ENCODE measurements around the gene CDC26. TPM values are rescaled to one million over a fixed set of nuclear protein-coding genes. Genes with fewer than 3 reads are reported as not detected.
"Not testable (repeated sequence)": the region's sequence is repeated elsewhere in the genome, so short reads cannot be mapped to it uniquely, and the experiment has no call there.

CDC26 gene
- total RNA-seq, 1 donor from 2014 or later = 27.0 TPM

DNA sequence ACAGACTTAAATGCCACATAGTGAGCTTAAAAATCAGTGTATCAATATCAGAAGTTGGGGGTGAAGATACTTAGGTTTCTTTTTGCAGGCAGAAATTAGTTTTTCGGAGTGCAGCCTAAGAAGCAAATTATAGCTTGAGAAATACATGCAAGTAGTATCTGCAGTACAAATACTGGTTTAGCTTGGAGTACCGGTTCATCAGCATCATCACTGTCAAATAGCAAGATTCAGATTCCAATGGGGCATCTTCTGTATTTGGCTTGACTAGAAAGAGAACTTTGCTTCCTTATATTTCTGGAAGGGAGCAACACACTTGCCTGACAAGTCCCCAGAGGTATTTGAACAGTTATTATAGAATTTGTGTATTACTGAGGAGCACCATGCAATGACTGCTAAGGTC, 34.2 kb downstream of the CDC26 start:
- TF ChIP-seq CTCF (IDR thresholded peaks at IDR 0.05; ENCODE audit: unreplicated experiment) = no peak
- Mint-ChIP-seq H3K27me3 (ENCODE audit: unreplicated experiment) (no peaks in the 10 kb centered on the region), H3K27ac (ENCODE audit: unreplicated experiment) (no peak overlapping the region), H3K4me1 (ENCODE audit: unreplicated experiment) (no peaks in the 10 kb centered on the region), H3K9me3 (ENCODE audit: unreplicated experiment) (no peaks in the 10 kb centered on the region), H3K4me3 (ENCODE audit: unreplicated experiment) (no peak overlapping the region), H3K36me3 (ENCODE audit: low read depth, unreplicated experiment) (no peaks in the 10 kb centered on the region)
- no peak for DNase-seq (ENCODE audit: low spot score)

DNA sequence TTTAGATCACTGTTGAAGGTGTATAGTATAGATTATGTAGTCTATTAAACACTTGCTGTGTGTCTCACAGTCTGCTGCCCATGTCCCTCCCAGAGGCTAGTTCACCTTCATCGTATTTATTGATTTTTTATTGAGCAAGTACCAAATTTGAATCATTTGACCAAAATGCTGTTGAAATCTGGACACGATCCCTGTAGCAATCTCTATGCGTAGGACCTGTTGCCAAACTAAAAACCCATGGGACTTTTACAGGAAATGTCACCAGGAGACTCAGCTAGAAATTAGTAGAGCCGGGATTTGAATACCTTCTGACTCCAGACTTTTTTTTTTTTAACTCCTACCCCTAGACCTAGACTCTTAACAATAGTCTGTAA, 36.5 kb downstream of the CDC26 start:
- Mint-ChIP-seq H3K4me3 (ENCODE audit: unreplicated experiment) (no peak overlapping the region), H3K36me3 (ENCODE audit: low read depth, unreplicated experiment) (no peaks in the 10 kb centered on the region), H3K27ac (ENCODE audit: unreplicated experiment) (no peak overlapping the region), H3K9me3 (ENCODE audit: unreplicated experiment) (no peaks in the 10 kb centered on the region), H3K4me1 (ENCODE audit: unreplicated experiment) (peaks cover 2% of the 10 kb centered on the region), H3K27me3 (ENCODE audit: unreplicated experiment) (no peaks in the 10 kb centered on the region)
- DNase-seq (ENCODE audit: low spot score) = no peak
- no peak for TF ChIP-seq CTCF (IDR thresholded peaks at IDR 0.05; ENCODE audit: unreplicated experiment)

DNA sequence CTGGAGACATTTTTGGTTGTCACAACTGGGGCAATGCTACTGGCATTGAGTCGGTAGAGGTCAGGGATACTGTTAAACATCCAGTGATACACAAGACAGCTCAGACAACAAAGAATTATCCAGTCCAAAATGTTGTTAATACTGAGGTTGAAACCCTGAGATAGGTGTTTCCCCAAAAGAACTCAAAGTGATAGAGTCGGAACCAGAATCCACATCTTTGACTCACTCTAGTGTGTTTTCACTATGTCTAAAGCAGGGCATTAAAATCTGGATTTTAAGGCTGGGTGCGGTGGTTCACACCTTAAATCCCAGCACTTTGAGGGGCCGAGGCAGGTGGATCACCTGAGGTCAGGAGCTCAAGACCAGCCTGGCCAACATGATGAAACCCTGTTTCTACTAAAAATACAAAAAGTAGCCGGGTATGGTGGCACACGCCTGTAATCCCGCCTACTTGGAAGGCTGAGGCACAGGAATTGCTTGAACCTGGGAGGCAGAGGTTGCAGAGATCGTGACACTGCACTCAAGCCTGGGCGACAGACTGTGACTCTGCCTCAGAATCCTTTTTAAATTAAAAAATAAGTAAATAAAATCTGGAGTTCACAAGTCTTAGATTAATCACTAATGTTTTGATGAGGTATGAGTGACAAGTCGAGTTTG, 37.0 kb downstream of the CDC26 start:
- Mint-ChIP-seq H3K9me3 (ENCODE audit: unreplicated experiment) (no peaks in the 10 kb centered on the region), H3K27me3 (ENCODE audit: unreplicated experiment) (no peaks in the 10 kb centered on the region), H3K27ac (ENCODE audit: unreplicated experiment) (no peak overlapping the region), H3K4me3 (ENCODE audit: unreplicated experiment) (no peak overlapping the region), H3K4me1 (ENCODE audit: unreplicated experiment) (peaks cover 7% of the 10 kb centered on the region), H3K36me3 (ENCODE audit: low read depth, unreplicated experiment) (no peaks in the 10 kb centered on the region)
- no peak for DNase-seq (ENCODE audit: low spot score)
- no peak for TF ChIP-seq CTCF (IDR thresholded peaks at IDR 0.05; ENCODE audit: unreplicated experiment)

- Mint-ChIP-seq H3K4me3 (ENCODE audit: unreplicated experiment) (no peak overlapping the region), H3K9me3 (ENCODE audit: unreplicated experiment) (no peaks in the 10 kb centered on the region), H3K36me3 (ENCODE audit: low read depth, unreplicated experiment) (no peaks in the 10 kb centered on the region), H3K4me1 (ENCODE audit: unreplicated experiment) (peaks cover 18% of the 10 kb centered on the region), H3K27ac (ENCODE audit: unreplicated experiment) (no peak overlapping the region), H3K27me3 (ENCODE audit: unreplicated experiment) (no peaks in the 10 kb centered on the region)
- no peak for DNase-seq (ENCODE audit: low spot score)
- no peak for TF ChIP-seq CTCF (IDR thresholded peaks at IDR 0.05; ENCODE audit: unreplicated experiment)
Measured at GRCh38 chr9:113237026-113237425, 38.3 kb downstream of the CDC26 start.

- peaks cover 24% of the 10 kb centered on the region for H3K4me1 Mint-ChIP-seq (ENCODE audit: unreplicated experiment)
- DNase-seq (ENCODE audit: low spot score); H3K27me3 Mint-ChIP-seq (ENCODE audit: unreplicated experiment); H3K27ac Mint-ChIP-seq (ENCODE audit: unreplicated experiment); H3K36me3 Mint-ChIP-seq (ENCODE audit: low read depth, unreplicated experiment); H3K4me3 Mint-ChIP-seq (ENCODE audit: unreplicated experiment); H3K9me3 Mint-ChIP-seq (ENCODE audit: unreplicated experiment): not testable (repeated sequence)
Measured at GRCh38 chr9:113235701-113236255, 39.6 kb downstream of the CDC26 start.
